G401 (cell line): ENCODE results near the gene NME5. TPM values are rescaled to one million over a fixed set of nuclear protein-coding genes. Genes with fewer than 3 reads are reported as not detected.
"Not testable (repeated sequence)": the region's sequence is repeated elsewhere in the genome, so short reads cannot be mapped to it uniquely, and the experiment has no call there.

Experiments
- DNase-seq: peaks from one replicate; pipeline ENCODE4 v3.0.0-alpha.2; 2015; ENCODE audit warnings: low spot score
- in situ Hi-C: cut with HindIII; loops from 2 replicates; pipeline ENCODE4 v1.10.0; 2016; ENCODE audit warnings: low sequenced_read_pairs, mixed read lengths
- total RNA-seq: library from RNA; depleted of rRNA; stranded (reverse); fragments of >200 nt; shearing (Covaris generic); gene quantifications from 2 replicates; pipeline ENCODE4 v1.2.3, GENCODE V29; 2014; rRNA removed

The NME5 gene
- total RNA-seq, 1 experiment from 2014 or later: not detected

DNA sequence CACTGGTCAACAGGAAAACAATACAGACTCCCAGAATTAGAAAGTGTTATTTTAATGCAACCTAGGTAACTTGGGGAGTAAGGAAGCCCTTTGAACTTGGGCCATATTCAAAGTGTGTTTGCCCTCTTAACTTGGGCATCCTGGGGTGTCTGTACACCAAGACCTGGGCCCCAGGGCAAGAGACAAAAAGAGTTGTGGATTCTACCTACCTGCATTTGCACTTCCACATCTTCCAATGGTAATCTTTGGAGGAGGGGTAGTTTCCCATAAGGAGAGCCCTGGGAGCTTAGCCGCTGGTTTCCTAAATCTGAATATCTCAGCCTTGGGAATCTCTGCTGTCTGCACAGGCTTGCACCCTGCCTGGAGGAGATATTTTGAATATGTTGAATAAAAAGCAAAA is 46.9 kb downstream of the NME5 start:
- in situ Hi-C loops: no loop called here
- DNase-seq: no peak

DNA sequence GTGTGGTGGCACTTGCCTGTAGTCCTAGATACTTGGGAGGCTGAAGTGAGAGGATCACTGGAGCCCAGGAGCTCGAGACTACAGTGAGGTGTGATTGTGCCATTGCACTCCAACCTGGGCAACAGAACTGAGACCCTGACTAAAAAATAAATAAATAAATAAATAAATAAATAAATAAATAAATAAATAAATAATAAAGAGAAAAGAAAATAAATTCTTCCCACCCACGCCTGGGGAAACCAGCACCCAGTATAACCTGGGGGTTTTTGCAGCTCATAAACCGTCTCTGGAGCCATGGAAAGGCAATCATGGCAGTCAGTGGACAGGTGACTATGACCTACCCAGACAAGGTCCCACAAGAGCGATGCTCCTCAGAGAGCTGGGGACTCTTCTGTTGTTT is 47.5 kb downstream of the NME5 start:
- DNase-seq: no peak
- in situ Hi-C loops: no loop called here

DNA sequence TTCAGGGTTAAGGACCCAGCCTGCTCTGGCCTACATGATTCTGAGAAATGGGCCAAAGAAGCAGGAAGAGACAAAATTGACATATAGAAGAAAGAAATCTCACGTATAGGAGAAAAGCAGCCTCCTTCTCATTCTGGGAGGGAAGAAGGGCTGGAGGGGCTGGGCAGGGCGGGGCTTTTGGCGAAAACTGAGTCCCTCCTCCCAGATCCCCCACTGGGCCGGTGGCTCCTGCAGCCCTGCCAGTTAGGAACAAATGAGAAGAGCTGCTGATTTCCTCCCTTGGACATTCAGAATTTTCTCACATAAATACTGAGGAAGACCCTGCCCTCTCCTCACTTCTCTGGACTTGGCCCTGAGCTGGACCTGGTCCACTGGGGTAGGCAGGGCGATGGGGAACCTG is 55.5 kb downstream of the NME5 start, which contains the start of gene WNT8A:
Gene WNT8A, plus strand, starts transcription at position 332 of the 400 bp plus-strand sequence. CDS start 95 bp downstream, outside the sequence.
- in situ Hi-C loops: no loop called here
- no peak for DNase-seq

DNA sequence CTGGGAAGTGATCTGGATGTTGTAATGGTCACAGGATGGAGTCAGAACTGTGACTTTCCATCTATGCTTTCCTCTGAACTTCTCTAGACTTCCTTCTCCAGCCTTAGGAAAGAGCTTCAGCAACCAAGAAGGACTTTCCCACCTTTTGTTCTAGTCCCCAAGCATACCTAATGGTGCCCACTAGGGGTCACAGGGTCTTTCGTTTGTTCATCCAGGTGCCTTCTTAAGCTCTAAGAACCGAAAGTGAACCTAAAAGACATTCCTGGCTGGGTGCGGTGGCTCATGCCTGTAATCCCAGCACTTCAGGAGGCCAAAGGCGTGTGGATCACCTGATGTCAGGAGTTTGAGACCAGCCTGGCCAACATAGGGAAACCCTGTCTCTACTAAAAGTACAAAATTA is 57.2 kb downstream of the NME5 start:
- in situ Hi-C loops: no loop called here
- no peak for DNase-seq

DNA sequence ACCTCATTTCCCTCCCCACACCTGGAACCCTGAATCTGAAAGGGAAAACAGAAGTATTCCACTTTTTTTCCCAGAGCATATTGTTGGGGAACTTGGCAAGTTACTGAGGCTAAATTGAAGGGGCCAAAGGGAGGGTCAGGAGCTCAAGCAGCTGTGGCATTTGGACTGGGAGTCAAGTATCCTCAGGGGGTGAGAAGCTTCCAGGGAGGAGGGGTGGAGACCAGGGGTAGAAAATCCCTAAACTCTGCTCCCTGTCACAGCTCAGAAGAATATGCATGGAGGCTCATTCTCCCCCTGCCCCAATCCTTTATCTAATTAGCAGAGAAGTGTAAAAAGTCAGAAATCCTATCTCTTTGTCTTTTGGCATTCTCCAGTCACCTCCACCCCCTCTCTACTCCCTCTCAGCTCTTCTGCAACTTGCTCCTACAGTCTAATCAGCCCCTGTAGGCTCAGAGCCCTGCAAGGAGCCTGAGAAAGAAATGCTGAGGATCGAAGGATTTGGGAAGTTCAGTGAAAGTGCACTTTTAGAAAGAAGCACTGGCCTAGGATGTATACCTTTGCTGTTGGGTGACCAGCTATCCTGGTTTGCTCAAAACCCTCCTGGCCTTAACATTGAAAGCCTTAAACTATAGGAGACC is 61.1 kb downstream of the NME5 start:
- DNase-seq: no peak
- in situ Hi-C loops: no loop called here

DNA sequence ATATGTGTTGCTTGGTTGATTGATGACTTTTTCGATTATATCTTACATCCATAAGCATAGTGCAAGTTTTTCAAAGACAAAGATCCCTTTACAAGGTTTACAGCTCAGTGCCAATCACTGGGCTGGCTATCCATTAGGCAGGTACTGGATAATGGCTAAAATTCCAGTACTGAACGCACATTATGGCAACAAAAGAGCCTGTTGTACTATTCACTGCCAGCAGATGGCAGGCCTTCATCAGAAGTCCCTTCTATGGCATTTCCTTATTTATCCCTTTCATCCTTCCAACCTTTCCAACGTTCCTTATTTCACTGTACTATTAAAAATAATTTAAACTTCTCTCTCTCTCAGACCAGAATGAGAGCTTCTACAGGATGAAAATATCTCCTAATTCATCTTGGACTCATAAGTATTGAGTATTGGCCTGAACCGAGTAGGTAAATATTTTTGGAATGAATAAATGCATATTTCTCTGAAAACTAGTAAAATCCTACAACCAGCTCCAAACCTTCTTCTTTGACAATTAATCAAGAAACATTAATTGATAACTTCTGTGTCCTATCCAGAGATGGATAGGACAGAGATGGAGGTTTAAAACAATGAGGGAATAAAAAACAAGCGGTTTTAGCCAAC is 62.0 kb downstream of the NME5 start:
- in situ Hi-C loops: no loop called here
- DNase-seq: peak; percentile 83

DNA sequence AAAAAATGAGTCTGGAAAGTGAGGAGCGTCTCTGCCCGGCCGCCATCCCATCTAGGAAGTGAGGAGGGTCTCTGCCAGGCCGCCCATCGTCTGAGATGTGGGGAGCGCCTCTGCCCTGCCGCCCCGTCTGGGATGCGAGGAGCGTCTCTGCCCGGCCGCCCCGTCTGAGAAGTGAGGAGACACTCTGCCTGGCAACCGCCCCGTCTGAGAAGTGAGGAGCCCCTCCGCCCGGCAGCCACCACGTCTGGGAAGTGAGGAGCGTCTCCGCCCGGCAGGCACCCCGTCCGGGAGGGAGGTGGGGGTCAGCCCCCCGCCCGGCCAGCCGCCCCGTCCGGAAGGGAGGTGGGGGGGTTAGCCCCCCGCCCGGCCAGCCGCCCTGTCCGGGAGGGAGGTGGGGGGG is 69.2 kb downstream of the NME5 start:
- DNase-seq, in situ Hi-C loops: not testable (repeated sequence)

DNA sequence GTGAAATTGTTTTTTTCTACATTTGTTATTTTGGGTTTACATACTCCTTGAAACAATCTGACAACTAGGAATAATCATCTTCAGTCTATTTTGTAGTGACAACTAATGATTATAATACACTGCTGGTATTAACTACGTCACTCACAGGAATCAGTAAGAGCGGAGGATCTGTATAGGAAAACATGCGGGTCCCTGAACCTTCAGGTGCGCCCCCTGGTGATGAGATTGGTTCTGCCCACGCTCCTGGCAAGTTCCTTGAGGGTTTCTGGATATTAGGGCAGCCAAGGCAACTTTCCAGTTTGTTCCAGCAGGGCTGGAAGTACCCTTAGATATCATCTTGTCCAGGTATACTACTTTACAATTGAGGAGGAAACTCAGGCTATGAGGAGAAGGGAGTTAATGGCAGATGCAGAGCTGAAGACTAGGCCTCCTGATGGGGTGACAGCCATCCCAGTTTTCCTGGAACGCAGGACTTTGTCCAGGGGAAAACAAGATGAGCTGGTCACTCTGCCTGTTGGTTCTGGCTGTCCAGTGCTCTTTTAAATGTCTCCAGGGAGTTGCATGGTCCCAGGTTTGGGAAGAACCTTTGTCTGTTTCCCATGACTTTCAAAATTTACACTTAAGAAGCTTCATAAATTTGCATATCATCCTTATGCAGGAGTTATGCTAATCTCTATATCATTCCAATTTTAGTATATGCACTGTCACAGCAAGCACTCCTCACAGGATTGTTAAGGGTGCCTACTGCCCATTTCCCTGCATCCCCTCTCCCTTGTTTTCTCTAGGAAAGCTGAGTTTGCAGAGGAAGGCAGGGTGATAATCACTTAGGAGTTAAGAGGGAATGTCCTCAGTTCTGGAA is 70.3 kb downstream of the NME5 start:
- DNase-seq: peak; percentile 47
- in situ Hi-C loops: no loop called here

DNA sequence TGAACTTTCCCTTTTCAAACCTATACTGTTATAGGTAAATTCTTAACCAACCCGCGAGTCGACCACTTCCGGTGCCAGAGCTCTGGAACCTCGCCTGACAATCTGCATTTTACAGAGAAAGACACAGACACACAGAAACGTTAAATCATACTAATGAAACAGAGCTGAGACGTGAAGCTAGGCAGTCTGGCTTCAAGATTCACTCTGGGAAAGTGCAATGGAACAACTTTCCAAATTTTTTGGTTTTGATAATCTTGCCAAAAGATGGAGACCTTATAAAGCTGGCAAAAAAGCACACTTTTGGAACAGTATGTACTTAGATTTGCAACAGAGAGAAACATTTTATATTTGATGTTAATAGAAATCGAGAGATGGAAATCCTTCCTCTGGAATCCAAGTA is 71.3 kb downstream of the NME5 start:
- in situ Hi-C loops: no loop called here
- DNase-seq: no peak

Other genes starting within 250 kb of the NME5 start
- not detected in 2 replicates for gene PKD2L2, start 250.0 kb downstream of the NME5 start, total RNA-seq
- gene FAM13B, start 106.3 kb downstream of the NME5 start, total RNA-seq: 10.9 and 11.4 TPM in 2 replicates
- not detected in 2 replicates for gene WNT8A, start 55.4 kb downstream of the NME5 start, total RNA-seq
- 36.8 and 47.4 TPM in 2 replicates for gene BRD8, start 39.2 kb upstream of the NME5 start, total RNA-seq
- gene KIF20A, start 39.7 kb upstream of the NME5 start, total RNA-seq: 30.7 and 51.0 TPM in 2 replicates
- 25.4 and 53.6 TPM in 2 replicates for gene CDC23, start 73.9 kb upstream of the NME5 start, total RNA-seq
- gene GFRA3, start 135.2 kb upstream of the NME5 start, total RNA-seq: not detected in 2 replicates
- 39.8 and 57.5 TPM in 2 replicates for gene CDC25C, start 192.4 kb upstream of the NME5 start, total RNA-seq
- gene FAM53C, start 198.8 kb upstream of the NME5 start, total RNA-seq: 57.3 and 76.4 TPM in 2 replicates
- 56.3 and 72.0 TPM in 2 replicates for gene KDM3B, start 213.3 kb upstream of the NME5 start, total RNA-seq